Upper lobe of left lung (tissue), 4 donors: ENCODE results near the gene SEPTIN10.

Experiments used
- POLR2AphosphoS5 ChIP-seq, 2 donors: sonication (generic); formaldehyde crosslinking; IDR thresholded peaks; one replicate each; pipeline ENCODE4 v1.5.1; 2017; ENCODE audit warnings: antibody characterized with exemption in 2 of 2
- TF ChIP-seq, protein P1 (sequence below), 6 experiments: fragments of 450-650 bp in 4 of 6; fragments of 200-600 bp in 2 of 6; sonication (generic) in 2 of 6; IDR thresholded peaks; one replicate each; pipeline ENCODE4 v1.5.1; 2016 to 2019; ENCODE audit warnings: antibody characterized with exemption in 6 of 6

DNA sequence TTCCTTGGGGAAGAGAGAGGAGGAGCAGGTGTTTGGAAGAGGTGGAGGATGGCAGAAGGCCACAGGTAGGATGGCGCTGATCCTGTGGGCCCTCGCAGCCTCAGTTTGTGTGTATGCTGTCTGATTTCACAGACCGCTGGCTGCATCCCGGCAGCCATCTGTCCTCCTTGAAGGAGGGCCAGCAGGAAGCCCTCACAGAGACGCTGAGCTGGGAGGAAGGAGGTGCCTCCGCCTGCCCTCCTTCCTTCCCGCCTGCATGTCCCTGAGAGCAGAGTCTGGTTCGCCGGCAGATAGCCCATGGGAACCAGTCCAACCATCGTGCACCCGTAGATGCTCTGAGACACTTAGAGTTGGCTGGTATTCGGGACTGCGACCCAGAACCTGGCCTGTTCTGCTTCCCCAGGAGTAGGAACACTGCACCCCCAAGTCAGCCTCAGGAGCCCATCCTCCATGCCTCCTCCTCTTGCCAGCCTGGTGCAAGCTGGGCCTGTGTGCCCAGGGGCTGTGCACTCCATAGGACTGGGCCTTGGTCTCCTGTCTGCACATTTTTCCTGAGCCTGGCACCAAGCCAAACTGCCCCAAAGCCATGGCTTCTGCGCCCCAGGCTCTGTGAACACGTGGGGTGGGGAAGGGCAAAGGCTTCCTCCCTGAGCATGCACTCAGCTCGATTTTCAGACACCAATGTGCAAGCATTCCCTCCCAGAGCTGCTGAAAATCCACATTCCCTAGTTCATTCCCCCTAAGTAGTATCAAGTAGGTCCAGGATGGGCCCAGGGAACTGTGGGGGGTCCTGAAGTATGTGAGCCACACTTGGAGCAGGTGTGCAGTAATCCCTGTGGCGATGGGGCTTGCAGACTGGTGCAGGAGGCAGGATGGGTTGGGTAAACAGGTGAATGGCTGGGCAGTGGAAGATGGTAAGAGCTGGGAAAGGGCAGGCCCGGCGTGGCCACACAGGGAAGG lies 115.6 kb downstream of the SEPTIN10 start:
- TF ChIP-seq, protein P1, sequence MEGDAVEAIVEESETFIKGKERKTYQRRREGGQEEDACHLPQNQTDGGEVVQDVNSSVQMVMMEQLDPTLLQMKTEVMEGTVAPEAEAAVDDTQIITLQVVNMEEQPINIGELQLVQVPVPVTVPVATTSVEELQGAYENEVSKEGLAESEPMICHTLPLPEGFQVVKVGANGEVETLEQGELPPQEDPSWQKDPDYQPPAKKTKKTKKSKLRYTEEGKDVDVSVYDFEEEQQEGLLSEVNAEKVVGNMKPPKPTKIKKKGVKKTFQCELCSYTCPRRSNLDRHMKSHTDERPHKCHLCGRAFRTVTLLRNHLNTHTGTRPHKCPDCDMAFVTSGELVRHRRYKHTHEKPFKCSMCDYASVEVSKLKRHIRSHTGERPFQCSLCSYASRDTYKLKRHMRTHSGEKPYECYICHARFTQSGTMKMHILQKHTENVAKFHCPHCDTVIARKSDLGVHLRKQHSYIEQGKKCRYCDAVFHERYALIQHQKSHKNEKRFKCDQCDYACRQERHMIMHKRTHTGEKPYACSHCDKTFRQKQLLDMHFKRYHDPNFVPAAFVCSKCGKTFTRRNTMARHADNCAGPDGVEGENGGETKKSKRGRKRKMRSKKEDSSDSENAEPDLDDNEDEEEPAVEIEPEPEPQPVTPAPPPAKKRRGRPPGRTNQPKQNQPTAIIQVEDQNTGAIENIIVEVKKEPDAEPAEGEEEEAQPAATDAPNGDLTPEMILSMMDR (IDR thresholded peaks at IDR 0.05): no peak
- no peak for TF ChIP-seq POLR2AphosphoS5 (IDR thresholded peaks at IDR 0.05)
